ENCODE measurements around the gene ADD3. TPM values are rescaled to one million over a fixed set of nuclear protein-coding genes. Genes with fewer than 3 reads are reported as not detected.

ADD3 gene
- total and polyA plus RNA-seq, 2 of the 13 experiments (the other 11 are each of a cell fraction or from before 2014, with no cell fraction given): 44.7 to 57.5 TPM

DNA sequence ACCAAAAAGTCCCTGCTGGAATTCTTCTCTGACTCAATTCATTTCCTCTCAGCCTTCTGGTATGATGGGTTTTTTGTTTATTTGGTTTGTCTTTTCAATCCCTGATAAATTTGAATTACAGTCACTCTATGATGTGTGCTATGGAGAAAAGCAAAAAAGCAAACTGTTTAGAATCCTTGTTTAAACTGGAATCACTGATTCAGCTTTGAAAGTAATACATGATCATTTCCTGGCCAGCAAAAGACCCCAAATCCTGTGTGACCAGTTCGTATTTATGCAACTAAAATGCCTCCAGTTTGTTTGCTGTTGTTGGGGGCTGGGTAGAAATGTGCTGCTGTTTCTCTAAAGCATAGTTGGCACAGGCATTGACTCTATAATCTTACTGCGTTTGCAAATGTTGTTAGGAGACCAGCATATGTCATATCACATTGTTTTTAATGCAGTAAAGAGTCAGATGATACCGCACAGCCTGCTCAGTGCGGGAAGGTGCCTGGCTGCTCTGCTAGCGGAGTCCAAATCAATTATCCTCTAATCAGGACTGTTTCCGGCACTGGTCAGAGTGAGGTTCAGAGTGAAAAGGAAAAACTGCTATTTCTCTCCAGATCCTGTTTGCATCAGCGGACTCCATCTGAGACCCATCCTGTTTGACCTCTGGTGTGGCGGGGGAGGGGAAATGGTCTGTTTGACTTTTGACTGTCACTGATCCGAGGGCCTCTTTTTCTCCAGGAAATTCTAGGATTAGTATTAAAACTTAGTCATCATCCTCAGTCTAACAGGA, 40.6 kb upstream of the ADD3 start (continued):
- TF ChIP-seq TMF1 (CRISPR knock-in tag; IDR thresholded peaks at IDR 0.05; ENCODE audit: low read depth) (no peak), ZNF354B (CRISPR knock-in tag; IDR thresholded peaks at IDR 0.05) (peak; percentile 85; the same call in 1 of the 2 replicates), JDP2 (CRISPR knock-in tag; IDR thresholded peaks at IDR 0.05; ENCODE audit: borderline replicate concordance) (no peak), KLF12 (CRISPR knock-in tag; IDR thresholded peaks at IDR 0.05; ENCODE audit: borderline replicate concordance) (no peak), SRY (CRISPR knock-in tag; IDR thresholded peaks at IDR 0.05) (no peak), ZBTB42 (CRISPR knock-in tag; IDR thresholded peaks at IDR 0.05) (no peak), THAP11 (CRISPR knock-in tag; IDR thresholded peaks at IDR 0.05) (0 out of 2 replicates have a peak, but pooled peaks have one; percentile 32), NCOA2 (CRISPR knock-in tag; IDR thresholded peaks at IDR 0.05) (peak; percentile 68), ESRRA (CRISPR knock-in tag; IDR thresholded peaks at IDR 0.05; ENCODE audit: low read depth) (peak; percentile 69; the same call in 1 of the 2 replicates), ZMYM2 (CRISPR knock-in tag; IDR thresholded peaks at IDR 0.05) (no peak), TOPORS (CRISPR knock-in tag; IDR thresholded peaks at IDR 0.05) (no peak), ZNF496 (CRISPR knock-in tag; IDR thresholded peaks at IDR 0.05; ENCODE audit: insufficient replicate concordance) (no peak), ZNF703 (CRISPR knock-in tag; IDR thresholded peaks at IDR 0.05; ENCODE audit: borderline replicate concordance) (no peak), ZNF674 (CRISPR knock-in tag; IDR thresholded peaks at IDR 0.05; ENCODE audit: low read depth) (no peak), TAF15 (IDR thresholded peaks at IDR 0.05; ENCODE audit: low read depth, low read length, poor library complexity, severe bottlenecking) (no peak), PHF21A (CRISPR knock-in tag; IDR thresholded peaks at IDR 0.05) (peak; percentile 81), ZNF549 (CRISPR knock-in tag; IDR thresholded peaks at IDR 0.05) (no peak), ARNT2 (CRISPR knock-in tag; IDR thresholded peaks at IDR 0.05; ENCODE audit: low read depth) (no peak), KLF11 (CRISPR knock-in tag; IDR thresholded peaks at IDR 0.05) (no peak), ONECUT2 (CRISPR knock-in tag; IDR thresholded peaks at IDR 0.05) (peak; percentile 65; the same call in 1 of the 2 replicates), MXI1 (IDR thresholded peaks at IDR 0.05; ENCODE audit: borderline replicate concordance, low read depth, low read length) (no peak)
- TF ChIP-seq, protein P1, sequence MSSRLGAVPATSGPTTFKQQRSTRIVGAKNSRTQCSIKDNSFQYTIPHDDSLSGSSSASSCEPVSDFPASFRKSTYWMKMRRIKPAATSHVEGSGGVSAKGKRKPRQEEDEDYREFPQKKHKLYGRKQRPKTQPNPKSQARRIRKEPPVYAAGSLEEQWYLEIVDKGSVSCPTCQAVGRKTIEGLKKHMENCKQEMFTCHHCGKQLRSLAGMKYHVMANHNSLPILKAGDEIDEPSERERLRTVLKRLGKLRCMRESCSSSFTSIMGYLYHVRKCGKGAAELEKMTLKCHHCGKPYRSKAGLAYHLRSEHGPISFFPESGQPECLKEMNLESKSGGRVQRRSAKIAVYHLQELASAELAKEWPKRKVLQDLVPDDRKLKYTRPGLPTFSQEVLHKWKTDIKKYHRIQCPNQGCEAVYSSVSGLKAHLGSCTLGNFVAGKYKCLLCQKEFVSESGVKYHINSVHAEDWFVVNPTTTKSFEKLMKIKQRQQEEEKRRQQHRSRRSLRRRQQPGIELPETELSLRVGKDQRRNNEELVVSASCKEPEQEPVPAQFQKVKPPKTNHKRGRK (CRISPR knock-in tag; IDR thresholded peaks at IDR 0.05): no peak
- TF ChIP-seq, protein P2, sequence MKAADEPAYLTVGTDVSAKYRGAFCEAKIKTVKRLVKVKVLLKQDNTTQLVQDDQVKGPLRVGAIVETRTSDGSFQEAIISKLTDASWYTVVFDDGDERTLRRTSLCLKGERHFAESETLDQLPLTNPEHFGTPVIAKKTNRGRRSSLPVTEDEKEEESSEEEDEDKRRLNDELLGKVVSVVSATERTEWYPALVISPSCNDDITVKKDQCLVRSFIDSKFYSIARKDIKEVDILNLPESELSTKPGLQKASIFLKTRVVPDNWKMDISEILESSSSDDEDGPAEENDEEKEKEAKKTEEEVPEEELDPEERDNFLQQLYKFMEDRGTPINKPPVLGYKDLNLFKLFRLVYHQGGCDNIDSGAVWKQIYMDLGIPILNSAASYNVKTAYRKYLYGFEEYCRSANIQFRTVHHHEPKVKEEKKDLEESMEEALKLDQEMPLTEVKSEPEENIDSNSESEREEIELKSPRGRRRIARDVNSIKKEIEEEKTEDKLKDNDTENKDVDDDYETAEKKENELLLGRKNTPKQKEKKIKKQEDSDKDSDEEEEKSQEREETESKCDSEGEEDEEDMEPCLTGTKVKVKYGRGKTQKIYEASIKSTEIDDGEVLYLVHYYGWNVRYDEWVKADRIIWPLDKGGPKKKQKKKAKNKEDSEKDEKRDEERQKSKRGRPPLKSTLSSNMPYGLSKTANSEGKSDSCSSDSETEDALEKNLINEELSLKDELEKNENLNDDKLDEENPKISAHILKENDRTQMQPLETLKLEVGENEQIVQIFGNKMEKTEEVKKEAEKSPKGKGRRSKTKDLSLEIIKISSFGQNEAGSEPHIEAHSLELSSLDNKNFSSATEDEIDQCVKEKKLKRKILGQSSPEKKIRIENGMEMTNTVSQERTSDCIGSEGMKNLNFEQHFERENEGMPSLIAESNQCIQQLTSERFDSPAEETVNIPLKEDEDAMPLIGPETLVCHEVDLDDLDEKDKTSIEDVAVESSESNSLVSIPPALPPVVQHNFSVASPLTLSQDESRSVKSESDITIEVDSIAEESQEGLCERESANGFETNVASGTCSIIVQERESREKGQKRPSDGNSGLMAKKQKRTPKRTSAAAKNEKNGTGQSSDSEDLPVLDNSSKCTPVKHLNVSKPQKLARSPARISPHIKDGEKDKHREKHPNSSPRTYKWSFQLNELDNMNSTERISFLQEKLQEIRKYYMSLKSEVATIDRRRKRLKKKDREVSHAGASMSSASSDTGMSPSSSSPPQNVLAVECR (CRISPR knock-in tag; IDR thresholded peaks at IDR 0.05; ENCODE audit: borderline replicate concordance): peak; percentile 42; the same call in 1 of the 2 replicates
- TF ChIP-seq, protein P3, sequence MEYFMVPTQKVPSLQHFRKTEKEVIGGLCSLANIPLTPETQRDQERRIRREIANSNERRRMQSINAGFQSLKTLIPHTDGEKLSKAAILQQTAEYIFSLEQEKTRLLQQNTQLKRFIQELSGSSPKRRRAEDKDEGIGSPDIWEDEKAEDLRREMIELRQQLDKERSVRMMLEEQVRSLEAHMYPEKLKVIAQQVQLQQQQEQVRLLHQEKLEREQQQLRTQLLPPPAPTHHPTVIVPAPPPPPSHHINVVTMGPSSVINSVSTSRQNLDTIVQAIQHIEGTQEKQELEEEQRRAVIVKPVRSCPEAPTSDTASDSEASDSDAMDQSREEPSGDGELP (IDR thresholded peaks at IDR 0.05; ENCODE audit: borderline replicate concordance, low read depth): peak; percentile 70; the same call in 1 of the 2 replicates

All from HepG2 (cell line).